Lower leg skin (tissue), 4 donors: ENCODE data around the gene HNF4A. TPM values are rescaled to one million over a fixed set of nuclear protein-coding genes. Genes with fewer than 3 reads are reported as not detected.

ENCODE experiments used
- DNase-seq, 2 donors: peaks; one replicate each; pipeline ENCODE4 v3.0.0-alpha.2; 2019; ENCODE audit warnings: low spot score in 2 of 2
- H3K4me3 ChIP-seq: fragments of 200-600 bp; sonication (generic); 2 replicates; pipeline ENCODE4 v1.5.1; 2017; ENCODE audit warnings: mild to moderate bottlenecking, low read depth; ENCODE audit not compliant: poor library complexity, severe bottlenecking
- CTCF ChIP-seq, 3 donors: fragments of 450-650 bp; IDR thresholded peaks; one replicate each; pipeline ENCODE4 v1.5.1; 2016; ENCODE audit warnings: antibody characterized with exemption in 3 of 3, mild to moderate bottlenecking in 3 of 3, moderate library complexity in 2 of 3
- POLR2A ChIP-seq, 2 donors: fragments of 450-650 bp; IDR thresholded peaks; one replicate each; pipeline ENCODE4 v1.6.1; 2016 to 2017; ENCODE audit warnings: antibody characterized with exemption in 2 of 2, mild to moderate bottlenecking in 1 of 2, moderate library complexity in 1 of 2
- WGBS, 2 donors: methylation state at CpG; one replicate each; pipeline ENCODE4 v1.1.5; 2018; 5-methylcytosine and 5-hydroxymethylcytosine counted together
- intact Hi-C: fragments of 100-400 bp; cut with DNase I; formaldehyde crosslinking; loops from one replicate; pipeline ENCODE4 v1.15.0; 2023; ENCODE audit warnings: low total_unique reads
- total RNA-seq, 4 donors: library from RNA; depleted of rRNA; stranded (reverse); fragments of >200 nt; gene quantifications; one replicate each; pipeline ENCODE4 v1.1.0, GENCODE V29; 2016

Gene HNF4A
- total RNA-seq, 4 donors from 2014 or later: not detected

GRCh38 chr20:44389871-44390270 is 34.4 kb downstream of the HNF4A start:
- TF ChIP-seq CTCF (IDR thresholded peaks at IDR 0.05) (no peak), POLR2A (IDR thresholded peaks at IDR 0.05) (no peak)
- H3K4me3 ChIP-seq: no peak overlapping the region
- intact Hi-C loops: loop anchor here (5.0 kb wide), 1 partner anchor 222 kb away; no protein-coding TSS in a partner anchor
- 76 to 80% methylated on average over 6 of the region's 6 CpGs for WGBS, 2 donors
- DNase-seq: no peak

GRCh38 chr20:44390280-44390679 is 34.8 kb downstream of the HNF4A start:
- no peak overlapping the region for H3K4me3 ChIP-seq
- intact Hi-C loops: no loop called here
- 80 to 83% methylated on average over 5 of the region's 5 CpGs for WGBS, 2 donors
- TF ChIP-seq POLR2A (IDR thresholded peaks at IDR 0.05): no peak
- no peak for TF ChIP-seq CTCF (IDR thresholded peaks at IDR 0.05)
- DNase-seq: no peak

DNA sequence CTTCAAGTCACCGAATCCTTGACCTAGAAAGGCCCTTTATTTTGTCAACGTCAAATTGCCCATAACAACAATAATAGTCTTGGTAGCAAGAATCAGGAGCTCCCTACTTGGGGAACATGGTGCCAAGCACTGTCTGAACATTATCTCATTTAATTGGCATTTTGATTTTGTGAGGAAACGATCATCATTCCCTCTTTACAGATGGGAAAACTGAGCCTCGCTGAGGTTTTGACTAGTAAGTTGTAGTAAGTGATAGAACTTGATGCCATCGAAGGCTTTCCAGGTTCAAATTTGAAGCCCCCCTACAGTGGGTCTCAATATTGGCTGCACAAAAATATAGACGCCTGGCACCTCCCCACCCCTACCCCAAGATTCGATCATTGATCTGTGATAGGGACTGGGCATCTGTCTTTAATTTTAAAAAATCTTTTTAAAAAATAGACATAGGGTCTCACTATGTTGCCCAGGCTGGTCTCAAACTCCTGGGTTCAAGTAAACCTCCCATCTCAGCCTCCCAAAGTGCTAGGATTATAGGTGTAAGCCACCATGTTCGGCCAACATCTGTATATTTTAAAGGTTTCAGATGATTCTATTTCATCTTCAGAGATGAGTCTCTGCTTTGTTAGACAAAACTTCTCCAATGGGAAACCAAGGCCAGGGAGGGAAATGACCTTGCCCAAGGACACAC is 36.7 kb downstream of the HNF4A start:
- no peak overlapping the region for H3K4me3 ChIP-seq
- intact Hi-C loops: no loop called here
- TF ChIP-seq CTCF (IDR thresholded peaks at IDR 0.05) (no peak), POLR2A (IDR thresholded peaks at IDR 0.05) (no peak)
- WGBS, 2 donors: 93% methylated on average over 8 of the region's 8 CpGs
- no peak for DNase-seq

- intact Hi-C loops: no loop called here
- DNase-seq: no peak
- no peak for TF ChIP-seq POLR2A (IDR thresholded peaks at IDR 0.05)
- TF ChIP-seq CTCF (IDR thresholded peaks at IDR 0.05): no peak
- no peak overlapping the region for H3K4me3 ChIP-seq
- WGBS, 2 donors: 69 to 76% methylated on average over 5 of the region's 5 CpGs
Observed at GRCh38 chr20:44392776-44393607, 37.5 kb downstream of the HNF4A start.

GRCh38 chr20:44393608-44394451 is 38.3 kb downstream of the HNF4A start:
- DNase-seq: no peak
- intact Hi-C loops: no loop called here
- H3K4me3 ChIP-seq: no peak overlapping the region
- TF ChIP-seq CTCF (IDR thresholded peaks at IDR 0.05) (no peak), POLR2A (IDR thresholded peaks at IDR 0.05) (no peak)
- 73 to 78% methylated on average over 9 of the region's 9 CpGs for WGBS, 2 donors
